ENCODE measurements around the gene COG5. TPM values are rescaled to one million over a fixed set of nuclear protein-coding genes. Genes with fewer than 3 reads are reported as not detected.

Gene COG5
- total RNA-seq, 1 experiment from 2014 or later: 32.2 TPM

DNA sequence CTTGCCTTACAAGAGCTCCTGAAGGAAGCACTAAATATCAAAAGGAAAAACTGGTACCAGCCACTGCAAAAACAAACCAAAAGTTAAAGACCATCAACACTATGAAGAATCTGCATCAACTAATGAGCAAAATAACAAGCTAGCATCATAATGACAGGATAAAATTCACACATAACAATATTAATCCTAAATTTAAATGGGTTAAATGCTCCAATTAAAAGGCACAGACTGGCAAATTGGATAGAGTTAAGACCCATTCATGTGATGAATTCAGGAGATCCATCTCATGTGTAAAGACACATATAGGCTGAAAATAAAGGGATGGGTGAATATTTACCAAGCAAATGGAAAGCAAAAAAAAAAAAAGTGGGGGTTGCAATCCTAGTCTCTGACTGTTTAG is 29.6 kb downstream of the COG5 start:
- ChIA-PET CTCF (no interaction called here), POLR2A (ENCODE audit: low non-redundant PET) (no interaction called here)
- intact Hi-C loops (cut with micrococcal nuclease; ENCODE audit: unreplicated experiment): no loop called here
- Histone ChIP-seq H3K4me1 (ENCODE audit: insufficient read depth, low read length, poor library complexity, severe bottlenecking) (no peaks in the 10 kb centered on the region), H3K27ac (ENCODE audit: low read depth, low read length, poor library complexity, severe bottlenecking) (no peak overlapping the region), H3K9me3 (ENCODE audit: low read depth, low read length, poor library complexity, severe bottlenecking) (no peaks in the 10 kb centered on the region), H3K36me3 (ENCODE audit: insufficient read depth, low read length, poor library complexity, severe bottlenecking) (no peaks in the 10 kb centered on the region), H3K27me3 (replicated peaks; ENCODE audit: insufficient read depth, low read depth, low read length, poor library complexity) (no peaks in the 10 kb centered on the region), H3K4me3 (ENCODE audit: low read depth, low read length, poor library complexity, severe bottlenecking) (no peak overlapping the region)
- BruUV-seq (replicated peaks): no TSS peak
- DNase-seq (ENCODE audit: low spot score): no peak
- TF ChIP-seq EZH2 (IDR thresholded peaks at IDR 0.05; ENCODE audit: borderline replicate concordance, low read depth, low read length, poor library complexity, severe bottlenecking): no peak
- TF ChIP-seq, protein P1, sequence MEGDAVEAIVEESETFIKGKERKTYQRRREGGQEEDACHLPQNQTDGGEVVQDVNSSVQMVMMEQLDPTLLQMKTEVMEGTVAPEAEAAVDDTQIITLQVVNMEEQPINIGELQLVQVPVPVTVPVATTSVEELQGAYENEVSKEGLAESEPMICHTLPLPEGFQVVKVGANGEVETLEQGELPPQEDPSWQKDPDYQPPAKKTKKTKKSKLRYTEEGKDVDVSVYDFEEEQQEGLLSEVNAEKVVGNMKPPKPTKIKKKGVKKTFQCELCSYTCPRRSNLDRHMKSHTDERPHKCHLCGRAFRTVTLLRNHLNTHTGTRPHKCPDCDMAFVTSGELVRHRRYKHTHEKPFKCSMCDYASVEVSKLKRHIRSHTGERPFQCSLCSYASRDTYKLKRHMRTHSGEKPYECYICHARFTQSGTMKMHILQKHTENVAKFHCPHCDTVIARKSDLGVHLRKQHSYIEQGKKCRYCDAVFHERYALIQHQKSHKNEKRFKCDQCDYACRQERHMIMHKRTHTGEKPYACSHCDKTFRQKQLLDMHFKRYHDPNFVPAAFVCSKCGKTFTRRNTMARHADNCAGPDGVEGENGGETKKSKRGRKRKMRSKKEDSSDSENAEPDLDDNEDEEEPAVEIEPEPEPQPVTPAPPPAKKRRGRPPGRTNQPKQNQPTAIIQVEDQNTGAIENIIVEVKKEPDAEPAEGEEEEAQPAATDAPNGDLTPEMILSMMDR (conservative IDR thresholded peaks at IDR 0.05; ENCODE audit: low read depth, low read length): no peak

DNA sequence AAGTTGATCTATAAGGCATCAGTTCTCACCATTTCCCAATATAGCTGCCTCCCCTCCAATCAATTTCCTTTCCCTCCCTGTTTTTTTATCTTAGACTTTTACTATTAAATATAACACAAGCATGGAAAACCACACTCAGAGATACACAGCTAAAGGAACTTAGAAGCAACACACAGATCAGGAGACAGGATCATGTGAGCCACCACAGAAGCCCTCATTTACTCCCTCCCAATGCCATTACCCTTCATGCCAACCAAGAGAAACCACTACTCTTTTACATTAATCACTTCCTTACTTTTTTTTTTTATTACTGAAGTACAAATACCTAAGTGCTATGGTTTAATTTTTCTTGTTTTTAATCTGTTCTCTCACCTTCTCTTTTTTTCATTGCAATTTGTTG is 33.0 kb downstream of the COG5 start:
- Histone ChIP-seq H3K9me3 (ENCODE audit: low read depth, low read length, poor library complexity, severe bottlenecking) (no peaks in the 10 kb centered on the region), H3K36me3 (ENCODE audit: insufficient read depth, low read length, poor library complexity, severe bottlenecking) (no peaks in the 10 kb centered on the region), H3K27ac (ENCODE audit: low read depth, low read length, poor library complexity, severe bottlenecking) (no peak overlapping the region), H3K27me3 (replicated peaks; ENCODE audit: insufficient read depth, low read depth, low read length, poor library complexity) (no peaks in the 10 kb centered on the region), H3K4me3 (ENCODE audit: low read depth, low read length, poor library complexity, severe bottlenecking) (no peak overlapping the region), H3K4me1 (ENCODE audit: insufficient read depth, low read length, poor library complexity, severe bottlenecking) (no peaks in the 10 kb centered on the region)
- ChIA-PET POLR2A (ENCODE audit: low non-redundant PET) (interaction anchor here (0.7 kb wide), 1 partner anchor 168 kb away, joined by 3 read pairs; no protein-coding TSS in a partner anchor), CTCF (no interaction called here)
- DNase-seq (ENCODE audit: low spot score): no peak
- intact Hi-C loops (cut with micrococcal nuclease; ENCODE audit: unreplicated experiment): no loop called here
- TF ChIP-seq, protein P1 (conservative IDR thresholded peaks at IDR 0.05; ENCODE audit: low read depth, low read length): no peak
- no peak for TF ChIP-seq EZH2 (IDR thresholded peaks at IDR 0.05; ENCODE audit: borderline replicate concordance, low read depth, low read length, poor library complexity, severe bottlenecking)
- no TSS peak for BruUV-seq (replicated peaks)

DNA sequence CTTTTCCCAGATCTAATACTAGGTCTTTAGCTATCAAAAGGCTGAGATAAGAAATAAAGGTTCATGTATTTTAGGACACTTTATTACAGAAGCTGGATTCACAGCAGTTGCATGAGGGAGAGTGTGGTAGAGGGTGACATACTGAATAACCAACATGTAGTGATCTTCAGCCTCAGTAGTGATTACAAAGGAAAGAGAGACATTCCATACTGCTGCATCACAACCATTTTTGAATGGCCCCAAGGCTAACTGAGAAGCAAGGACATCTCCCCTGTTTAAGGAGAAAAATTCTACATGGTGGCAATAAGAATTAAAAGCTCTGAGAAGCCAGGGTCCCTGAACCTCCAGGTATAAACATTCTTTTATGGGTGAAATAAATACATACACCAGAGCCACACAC is 35.3 kb downstream of the COG5 start:
- DNase-seq (ENCODE audit: low spot score): no peak
- Histone ChIP-seq H3K27me3 (replicated peaks; ENCODE audit: insufficient read depth, low read depth, low read length, poor library complexity) (no peaks in the 10 kb centered on the region), H3K36me3 (ENCODE audit: insufficient read depth, low read length, poor library complexity, severe bottlenecking) (no peaks in the 10 kb centered on the region), H3K4me3 (ENCODE audit: low read depth, low read length, poor library complexity, severe bottlenecking) (no peak overlapping the region), H3K9me3 (ENCODE audit: low read depth, low read length, poor library complexity, severe bottlenecking) (no peaks in the 10 kb centered on the region), H3K27ac (ENCODE audit: low read depth, low read length, poor library complexity, severe bottlenecking) (no peak overlapping the region), H3K4me1 (ENCODE audit: insufficient read depth, low read length, poor library complexity, severe bottlenecking) (no peaks in the 10 kb centered on the region)
- POLR2A ChIA-PET (ENCODE audit: low non-redundant PET): no interaction called here
- no peak for TF ChIP-seq EZH2 (IDR thresholded peaks at IDR 0.05; ENCODE audit: borderline replicate concordance, low read depth, low read length, poor library complexity, severe bottlenecking)
- TF ChIP-seq, protein P1 (conservative IDR thresholded peaks at IDR 0.05; ENCODE audit: low read depth, low read length): no peak
- BruUV-seq (replicated peaks): no TSS peak
- intact Hi-C loops (cut with micrococcal nuclease; ENCODE audit: unreplicated experiment): no loop called here
- CTCF ChIA-PET: no interaction called here
